DND-41 (cell line): ENCODE data around the gene STMND1.

ENCODE experiments used
- ATAC-seq: fragments of 200-7000 bp; cut with Tn5 transposase; 3 replicates; pipeline ENCODE4 v1.9.1; 2021; ENCODE audit warnings: low read depth; ENCODE audit not compliant: insufficient read depth
- DNase-seq: peaks from one replicate; pipeline ENCODE4 v3.0.0-alpha.2; 2020
- H2AFZ ChIP-seq: 2 replicates; pipeline ENCODE4 v1.6.0; 2012; ENCODE audit warnings: low read depth, low read length
- H3K27ac ChIP-seq: 2 replicates; pipeline ENCODE4 v1.5.1; 2012; ENCODE audit warnings: low read length, inconsistent platforms
- H3K27me3 ChIP-seq: fragments of 200-600 bp; sonication (generic); 2 replicates; pipeline ENCODE4 v1.6.0; 2012; ENCODE audit warnings: low read length, mild to moderate bottlenecking, inconsistent platforms; ENCODE audit not compliant: insufficient read depth, poor library complexity
- H3K36me3 ChIP-seq: 2 replicates; pipeline ENCODE4 v1.5.1; 2012; ENCODE audit warnings: low read length, inconsistent platforms; ENCODE audit not compliant: insufficient read depth
- H3K4me1 ChIP-seq: 2 replicates; pipeline ENCODE4 v1.5.1; 2012; ENCODE audit warnings: mild to moderate bottlenecking, low read length; ENCODE audit not compliant: insufficient read depth
- H3K4me2 ChIP-seq: 2 replicates; pipeline ENCODE4 v1.6.0; 2012; ENCODE audit warnings: mild to moderate bottlenecking, moderate library complexity, low read length, inconsistent platforms; ENCODE audit not compliant: insufficient read depth
- H3K4me3 ChIP-seq, 2 experiments: fragments of 200-600 bp in 1 of 2; shearing (Covaris generic) in 1 of 2; 2 replicates each; pipeline ENCODE4 v1.5.1; 2012 to 2016; ENCODE audit warnings: inconsistent platforms in 2 of 2, low read length in 2 of 2, mild to moderate bottlenecking in 2 of 2, low read depth in 1 of 2, moderate library complexity in 1 of 2
- H3K79me2 ChIP-seq: 2 replicates; pipeline ENCODE4 v1.6.0; 2012; ENCODE audit warnings: low read length, inconsistent platforms; ENCODE audit not compliant: insufficient read depth
- H3K9ac ChIP-seq: 2 replicates; pipeline ENCODE4 v1.6.0; 2012; ENCODE audit warnings: low read depth, mild to moderate bottlenecking, inconsistent platforms, low read length, moderate library complexity
- H3K9me3 ChIP-seq: 2 replicates; pipeline ENCODE4 v1.5.1; 2012; ENCODE audit warnings: low read length, moderate library complexity, mild to moderate bottlenecking, inconsistent platforms; ENCODE audit not compliant: insufficient read depth, severe bottlenecking
- H4K20me1 ChIP-seq: 2 replicates; pipeline ENCODE4 v1.6.0; 2012; ENCODE audit warnings: low read length; ENCODE audit not compliant: insufficient read depth
- EZH2 ChIP-seq: IDR thresholded peaks from 3 replicates; pipeline ENCODE4 v1.6.1; 2012; ENCODE audit warnings: borderline replicate concordance, low read depth, mild to moderate bottlenecking, moderate library complexity, low read length, inconsistent platforms; ENCODE audit not compliant: severe bottlenecking
- TF ChIP-seq, protein P1 (sequence below): IDR thresholded peaks from 2 replicates; pipeline ENCODE4 v1.5.1; 2012; ENCODE audit warnings: borderline replicate concordance, low read length, moderate library complexity, mild to moderate bottlenecking; ENCODE audit not compliant: poor library complexity, severe bottlenecking; ENCODE audit errors: extremely low read depth

The STMND1 gene

DNA sequence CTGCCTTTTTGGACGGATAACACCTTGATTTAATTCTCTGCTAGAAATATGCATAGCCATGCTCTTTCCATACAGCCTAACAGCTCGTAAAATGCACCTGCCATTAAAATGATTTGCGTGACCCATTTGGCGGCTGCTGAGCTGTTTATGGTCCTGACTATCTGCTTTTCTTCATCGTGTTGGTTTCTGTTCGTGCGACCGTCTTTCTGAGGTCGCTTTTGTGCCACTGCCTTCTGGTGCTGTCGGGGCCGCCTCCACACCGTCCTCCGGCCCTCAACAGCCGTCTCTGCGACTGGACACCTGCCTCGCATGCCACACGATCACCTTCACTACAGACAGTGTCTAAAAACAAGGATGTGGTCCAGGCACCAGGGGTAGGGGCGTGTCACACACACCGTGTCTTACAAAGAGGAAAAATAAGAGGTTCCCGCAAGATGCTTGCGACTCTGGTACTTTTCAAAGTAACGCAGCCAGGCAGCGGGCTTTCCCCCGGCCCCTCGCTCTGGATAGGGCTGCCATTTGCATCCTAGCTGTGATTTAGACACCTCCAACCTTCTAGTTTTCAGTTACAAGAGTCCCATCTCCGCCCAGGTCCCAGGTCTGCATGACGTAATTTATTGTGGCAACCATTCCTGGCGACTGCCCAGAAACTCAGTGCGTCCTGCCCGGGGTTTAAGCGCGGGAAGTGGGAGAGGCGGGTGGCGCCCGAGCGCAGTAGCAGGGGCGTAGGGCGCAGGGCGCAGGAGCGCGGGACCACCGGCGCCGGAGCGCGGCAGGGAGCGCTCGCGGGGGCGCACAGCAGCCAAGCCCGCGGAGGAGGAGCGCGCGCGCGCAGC, at the start of gene STMND1:
STMND1 (plus strand) TSS at position 629 of the 836 bp plus-strand sequence. CDS start 208 bp downstream, outside the sequence.
- Histone ChIP-seq H3K27me3 (no peaks in the 10 kb centered on the region), H3K9ac (no peak within 1 kb of the TSS), H2AFZ (no peak within 1 kb of the TSS), H3K27ac (no peak within 1 kb of the TSS), H4K20me1 (no peaks in the 10 kb centered on the region), H3K4me2 (no peak within 1 kb of the TSS), H3K36me3 (no peaks in the 10 kb centered on the region), H3K4me3 (no peak within 1 kb of the TSS), H3K79me2 (no peaks in the 10 kb centered on the region), H3K9me3 (no peaks in the 10 kb centered on the region), H3K4me1 (no peaks in the 10 kb centered on the region)
- no peak for DNase-seq
- TF ChIP-seq EZH2, result no peak
- TF ChIP-seq, protein P1, sequence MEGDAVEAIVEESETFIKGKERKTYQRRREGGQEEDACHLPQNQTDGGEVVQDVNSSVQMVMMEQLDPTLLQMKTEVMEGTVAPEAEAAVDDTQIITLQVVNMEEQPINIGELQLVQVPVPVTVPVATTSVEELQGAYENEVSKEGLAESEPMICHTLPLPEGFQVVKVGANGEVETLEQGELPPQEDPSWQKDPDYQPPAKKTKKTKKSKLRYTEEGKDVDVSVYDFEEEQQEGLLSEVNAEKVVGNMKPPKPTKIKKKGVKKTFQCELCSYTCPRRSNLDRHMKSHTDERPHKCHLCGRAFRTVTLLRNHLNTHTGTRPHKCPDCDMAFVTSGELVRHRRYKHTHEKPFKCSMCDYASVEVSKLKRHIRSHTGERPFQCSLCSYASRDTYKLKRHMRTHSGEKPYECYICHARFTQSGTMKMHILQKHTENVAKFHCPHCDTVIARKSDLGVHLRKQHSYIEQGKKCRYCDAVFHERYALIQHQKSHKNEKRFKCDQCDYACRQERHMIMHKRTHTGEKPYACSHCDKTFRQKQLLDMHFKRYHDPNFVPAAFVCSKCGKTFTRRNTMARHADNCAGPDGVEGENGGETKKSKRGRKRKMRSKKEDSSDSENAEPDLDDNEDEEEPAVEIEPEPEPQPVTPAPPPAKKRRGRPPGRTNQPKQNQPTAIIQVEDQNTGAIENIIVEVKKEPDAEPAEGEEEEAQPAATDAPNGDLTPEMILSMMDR, result no peak
- ATAC-seq, result no peak

DNA sequence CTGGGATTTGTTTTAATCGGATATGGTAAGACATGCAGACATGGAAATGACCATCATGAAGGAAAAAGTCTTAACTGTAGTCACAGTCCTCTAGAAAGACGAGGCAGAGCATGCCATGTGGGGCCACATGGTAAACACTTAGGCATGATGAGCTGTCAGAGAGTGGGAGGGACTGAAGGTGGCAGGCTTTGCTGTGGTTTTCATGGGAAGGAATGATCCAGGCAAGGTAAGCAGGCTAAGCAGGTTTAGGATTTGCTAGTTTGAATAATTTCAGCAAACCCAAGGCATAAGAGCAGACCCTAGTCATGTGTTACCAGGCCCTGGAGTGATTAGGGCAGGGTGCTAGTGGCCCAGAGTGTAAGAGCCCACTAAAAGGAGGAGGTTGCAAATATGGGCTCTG, 47.2 kb upstream of the STMND1 start:
- no peaks in the 10 kb centered on the region for H3K4me1 ChIP-seq
- H3K9ac ChIP-seq, result no peak overlapping the region
- no peaks in the 10 kb centered on the region for H3K27me3 ChIP-seq
- no peaks in the 10 kb centered on the region for H3K79me2 ChIP-seq
- no peaks in the 10 kb centered on the region for H3K9me3 ChIP-seq
- H3K4me3 ChIP-seq, result no peak overlapping the region
- ATAC-seq (no peak), DNase-seq (no peak)
- H2AFZ ChIP-seq, result no peak overlapping the region
- no peaks in the 10 kb centered on the region for H3K36me3 ChIP-seq
- no peak overlapping the region for H3K4me2 ChIP-seq
- no peak for TF ChIP-seq EZH2
- TF ChIP-seq, protein P1, result no peak
- H4K20me1 ChIP-seq, result no peaks in the 10 kb centered on the region
- no peak overlapping the region for H3K27ac ChIP-seq

DNA sequence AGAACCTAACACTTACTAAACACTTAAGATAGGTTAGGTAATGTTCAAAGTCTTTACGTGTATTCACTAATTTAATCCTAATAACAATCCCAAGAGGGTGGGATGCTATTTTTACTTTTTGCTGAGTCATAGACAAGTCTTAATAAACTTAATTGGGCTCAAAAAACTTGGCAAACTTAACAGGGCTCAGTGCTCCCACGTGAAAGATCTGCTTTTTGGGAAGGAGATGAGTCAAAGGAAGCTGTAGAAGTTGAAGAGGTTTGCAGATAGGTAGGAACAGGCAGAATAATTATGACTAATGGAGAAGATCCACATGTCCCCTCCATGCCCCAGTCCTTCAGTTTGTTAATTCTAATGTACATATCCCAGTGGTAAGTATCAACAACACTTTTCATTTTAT, 44.5 kb upstream of the STMND1 start:
- Histone ChIP-seq H3K4me1 (no peaks in the 10 kb centered on the region), H3K27ac (no peak overlapping the region), H3K79me2 (no peaks in the 10 kb centered on the region), H3K36me3 (no peaks in the 10 kb centered on the region), H3K27me3 (no peaks in the 10 kb centered on the region), H3K9me3 (no peaks in the 10 kb centered on the region), H4K20me1 (no peaks in the 10 kb centered on the region), H3K4me3 (no peak overlapping the region), H2AFZ (no peak overlapping the region), H3K4me2 (no peak overlapping the region), H3K9ac (no peak overlapping the region)
- DNase-seq, result no peak
- TF ChIP-seq, protein P1, result no peak
- no peak for TF ChIP-seq EZH2
- ATAC-seq, result no peak
